ENCODE results near the gene POMC.
A peak's percentile ranks its signal among the peaks of the same experiment; 100 is the strongest.

The POMC gene

GRCh38 chr2:25197336-25198208 is 29.2 kb upstream of the POMC start:
- DNase-seq (ENCODE audit: low read depth in 1 of 2, low spot score in 1 of 2), result no peak
- in situ Hi-C loops (cut with HindIII; ENCODE audit: low pct_unique_long_range_greater_than_20kb, low sequenced_read_pairs), result no loop called here
- no peak for TF ChIP-seq JUND (IDR thresholded peaks at IDR 0.05; ENCODE audit: low read depth)

- no peak for TF ChIP-seq JUND (IDR thresholded peaks at IDR 0.05; ENCODE audit: low read depth)
- in situ Hi-C loops (cut with HindIII; ENCODE audit: low pct_unique_long_range_greater_than_20kb, low sequenced_read_pairs), result no loop called here
- no peak for DNase-seq (ENCODE audit: low read depth in 1 of 2, low spot score in 1 of 2)
These were observed 26.3 kb upstream of the POMC start for GRCh38 chr2:25194576-25195122.

DNA sequence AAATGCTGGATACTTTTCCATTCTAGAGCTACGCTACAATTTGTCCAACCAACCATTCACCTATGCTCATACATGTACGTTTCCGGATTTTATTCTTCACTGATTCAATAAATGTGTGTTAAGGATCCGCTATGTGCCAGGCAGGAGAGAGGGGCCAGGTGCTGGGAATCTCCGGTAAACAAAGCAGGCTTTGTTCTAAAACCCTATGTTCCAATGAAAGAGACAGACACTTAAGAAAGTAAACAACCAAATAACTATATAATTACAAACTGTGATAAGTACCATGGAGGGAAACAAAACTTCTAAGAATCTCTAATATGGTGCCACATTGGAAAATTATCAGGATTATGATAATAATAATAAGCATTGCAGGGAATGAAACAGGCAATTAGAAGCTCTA is 22.2 kb upstream of the POMC start:
- no peak for DNase-seq (ENCODE audit: low read depth in 1 of 2, low spot score in 1 of 2)
- in situ Hi-C loops (cut with HindIII; ENCODE audit: low pct_unique_long_range_greater_than_20kb, low sequenced_read_pairs), result no loop called here
- TF ChIP-seq JUND (IDR thresholded peaks at IDR 0.05; ENCODE audit: low read depth), result no peak

DNA sequence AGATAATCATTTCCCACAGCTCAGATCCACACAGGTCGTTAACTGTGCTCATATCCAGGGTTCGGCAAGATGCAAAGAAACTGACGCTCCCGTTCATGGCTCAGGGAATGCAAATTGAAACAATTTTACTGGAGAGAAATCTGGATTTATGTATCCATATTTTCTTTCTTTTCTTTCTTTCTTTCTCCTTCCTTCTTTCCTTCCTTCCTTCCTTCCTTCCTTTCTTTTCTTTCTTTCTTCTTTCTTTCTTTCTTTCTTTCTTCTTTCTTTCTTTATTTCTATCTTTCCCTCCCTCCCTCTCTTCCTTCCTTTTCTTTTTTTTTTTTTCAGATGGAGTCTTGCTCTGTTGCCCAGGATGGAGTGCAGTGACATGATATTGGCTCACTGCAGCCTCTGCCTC is 20.0 kb upstream of the POMC start:
- DNase-seq (ENCODE audit: low read depth in 1 of 2, low spot score in 1 of 2), result no peak
- in situ Hi-C loops (cut with HindIII; ENCODE audit: low pct_unique_long_range_greater_than_20kb, low sequenced_read_pairs), result no loop called here
- TF ChIP-seq JUND (IDR thresholded peaks at IDR 0.05; ENCODE audit: low read depth), result no peak

- no peak for TF ChIP-seq JUND (IDR thresholded peaks at IDR 0.05; ENCODE audit: low read depth)
- no peak for DNase-seq (ENCODE audit: low read depth in 1 of 2, low spot score in 1 of 2)
- in situ Hi-C loops (cut with HindIII; ENCODE audit: low pct_unique_long_range_greater_than_20kb, low sequenced_read_pairs), result no loop called here
These were observed 19.5 kb upstream of the POMC start for GRCh38 chr2:25187729-25188350.

DNA sequence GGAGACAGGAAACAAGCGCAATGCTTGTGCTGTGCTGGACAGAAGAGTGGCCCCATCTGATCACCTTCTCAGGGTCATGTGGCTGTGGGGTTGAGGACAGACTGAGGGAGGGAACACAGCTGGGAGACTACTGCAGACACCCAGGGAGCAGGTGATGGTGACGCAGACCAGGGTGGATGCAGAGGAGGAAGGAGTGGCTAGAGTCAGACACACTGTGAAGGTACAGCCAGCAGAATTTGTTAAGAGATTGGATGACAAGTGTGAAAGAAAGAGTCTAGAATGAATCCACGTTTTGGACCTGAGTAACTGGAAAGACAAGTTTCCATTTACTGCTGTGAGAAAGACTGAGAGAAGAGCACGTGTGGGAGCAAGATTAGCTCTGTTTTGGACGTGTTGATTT is 15.9 kb upstream of the POMC start:
- no peak for TF ChIP-seq JUND (IDR thresholded peaks at IDR 0.05; ENCODE audit: low read depth)
- in situ Hi-C loops (cut with HindIII; ENCODE audit: low pct_unique_long_range_greater_than_20kb, low sequenced_read_pairs), result no loop called here
- DNase-seq (ENCODE audit: low read depth in 1 of 2, low spot score in 1 of 2), result peak in 1 of 2 experiments; percentile 70

DNA sequence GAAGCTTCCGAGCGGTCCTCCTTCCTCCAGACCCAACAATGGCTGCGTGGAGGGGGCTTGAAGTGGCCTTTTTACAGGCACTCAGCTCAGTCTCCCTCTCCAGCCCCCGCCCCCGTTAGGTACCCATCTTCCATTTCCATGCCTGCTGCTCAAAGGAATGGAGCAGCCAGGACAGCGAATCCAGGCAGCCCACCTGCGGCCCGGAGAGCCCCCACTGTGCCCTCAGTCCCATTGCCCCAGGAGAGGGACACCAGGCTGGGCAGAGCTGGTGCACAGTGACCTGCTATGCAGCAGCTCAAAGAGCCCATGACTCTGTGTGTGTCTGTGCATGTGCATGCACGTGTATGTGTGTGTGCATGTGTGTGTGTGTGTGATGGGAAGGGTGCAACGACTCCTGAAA is 10.6 kb upstream of the POMC start:
- TF ChIP-seq JUND (IDR thresholded peaks at IDR 0.05; ENCODE audit: low read depth), result no peak
- in situ Hi-C loops (cut with HindIII; ENCODE audit: low pct_unique_long_range_greater_than_20kb, low sequenced_read_pairs), result no loop called here

DNA sequence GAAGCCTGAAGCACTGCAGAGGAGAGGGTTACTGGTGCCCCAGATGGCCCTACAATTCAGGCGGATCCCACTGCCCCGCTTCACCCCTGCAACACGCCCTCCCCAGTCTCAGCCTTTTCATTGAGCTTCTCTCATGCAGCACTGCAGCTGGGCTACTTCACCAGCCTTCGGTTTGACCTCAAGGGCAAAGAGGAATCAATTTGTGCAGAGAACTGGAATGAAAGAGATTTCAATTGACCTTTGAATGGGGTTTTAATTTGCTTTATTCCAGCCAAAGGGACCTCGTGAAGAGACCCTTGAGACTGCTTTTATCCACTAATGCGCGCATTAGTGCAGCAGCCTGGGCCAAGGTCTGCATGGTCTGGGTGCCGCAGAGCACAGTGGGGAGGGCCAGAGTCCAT is 8.8 kb upstream of the POMC start:
- DNase-seq (ENCODE audit: low read depth in 1 of 2, low spot score in 1 of 2), result no peak
- in situ Hi-C loops (cut with HindIII; ENCODE audit: low pct_unique_long_range_greater_than_20kb, low sequenced_read_pairs), result no loop called here
- no peak for TF ChIP-seq JUND (IDR thresholded peaks at IDR 0.05; ENCODE audit: low read depth)

More for the DNA sequence above, 10.6 kb upstream of the POMC start:
- DNase-seq (ENCODE audit: low read depth in 1 of 2, low spot score in 1 of 2), result no peak

GRCh38 chr2:25176541-25177181 is 8.3 kb upstream of the POMC start:
- in situ Hi-C loops (cut with HindIII; ENCODE audit: low pct_unique_long_range_greater_than_20kb, low sequenced_read_pairs), result no loop called here
- no peak for DNase-seq (ENCODE audit: low read depth in 1 of 2, low spot score in 1 of 2)
- TF ChIP-seq JUND (IDR thresholded peaks at IDR 0.05; ENCODE audit: low read depth), result no peak

DNA sequence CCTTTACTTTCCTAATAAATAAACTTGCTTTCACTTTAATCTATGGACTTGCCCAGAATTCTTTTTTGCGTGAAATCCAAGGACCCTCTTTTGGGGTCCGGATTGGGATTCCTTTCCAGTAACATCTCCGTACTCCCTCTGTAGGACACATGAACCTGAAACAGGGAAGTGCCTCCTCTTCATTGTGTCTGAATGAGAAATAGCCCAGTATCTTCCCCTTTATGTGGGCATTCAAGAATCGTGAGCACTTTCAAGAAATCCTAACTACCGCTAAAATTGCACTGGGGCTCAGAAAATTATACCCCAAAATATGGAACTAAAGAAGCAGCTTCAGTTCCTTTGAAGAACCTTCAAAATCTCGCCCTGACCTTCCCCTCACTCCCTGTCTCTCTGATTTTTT is 7.8 kb upstream of the POMC start:
- no peak for TF ChIP-seq JUND (IDR thresholded peaks at IDR 0.05; ENCODE audit: low read depth)
- in situ Hi-C loops (cut with HindIII; ENCODE audit: low pct_unique_long_range_greater_than_20kb, low sequenced_read_pairs), result no loop called here
- no peak for DNase-seq (ENCODE audit: low read depth in 1 of 2, low spot score in 1 of 2)

DNA sequence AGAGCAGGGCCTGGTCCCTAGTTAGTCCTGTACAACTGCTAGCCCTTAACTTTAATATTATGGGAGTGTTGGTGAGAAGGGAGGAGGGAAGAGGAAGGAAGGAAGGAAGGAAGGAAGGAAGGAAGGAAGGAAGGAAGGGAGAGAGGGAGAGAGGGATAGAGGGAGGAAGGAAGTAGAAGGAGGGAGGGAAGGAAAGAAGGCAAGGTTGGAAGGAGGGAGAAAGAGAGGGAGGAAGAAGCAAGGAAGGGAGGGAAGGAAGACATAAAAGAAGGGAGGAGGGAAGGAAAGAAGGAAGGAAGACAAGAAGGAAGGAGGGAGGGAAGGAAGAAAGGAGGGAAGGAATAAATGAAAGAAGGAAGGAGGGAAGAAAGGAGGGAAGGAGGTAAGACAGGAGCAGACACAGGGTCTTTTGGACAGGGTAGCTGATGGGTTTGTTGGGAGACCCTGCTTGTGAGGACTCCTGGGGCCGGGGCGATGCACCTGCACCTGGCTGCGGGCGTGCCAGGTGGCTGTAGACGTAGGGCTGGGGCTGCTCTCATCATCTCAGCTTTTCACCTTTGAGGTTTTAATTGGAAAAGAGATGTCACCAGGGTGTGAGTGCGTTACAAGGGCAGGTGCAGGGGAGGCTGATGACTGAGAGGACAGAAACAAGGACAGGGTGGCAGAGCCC is 5.9 kb upstream of the POMC start:
- in situ Hi-C loops (cut with HindIII; ENCODE audit: low pct_unique_long_range_greater_than_20kb, low sequenced_read_pairs), result no loop called here
- no peak for DNase-seq (ENCODE audit: low read depth in 1 of 2, low spot score in 1 of 2)
- TF ChIP-seq JUND (IDR thresholded peaks at IDR 0.05; ENCODE audit: low read depth), result no peak

- in situ Hi-C loops (cut with HindIII; ENCODE audit: low pct_unique_long_range_greater_than_20kb, low sequenced_read_pairs), result no loop called here
These were observed 5.3 kb upstream of the POMC start for GRCh38 chr2:25173719-25174118.

More at GRCh38 chr2:25173719-25174118, 5.3 kb upstream of the POMC start:
- TF ChIP-seq JUND (IDR thresholded peaks at IDR 0.05; ENCODE audit: low read depth), result no peak
- no peak for DNase-seq (ENCODE audit: low read depth in 1 of 2, low spot score in 1 of 2)

Data from T47D (cell line).